ENCODE results near the gene KRTAP2-3.
"Not testable (repeated sequence)": the region's sequence is repeated elsewhere in the genome, so short reads cannot be mapped to it uniquely, and the experiment has no call there.

The KRTAP2-3 gene

GRCh38 chr17:41096055-41096454 lies 36.1 kb upstream of the KRTAP2-3 start:
- no peaks in the 10 kb centered on the region for H3K27me3 ChIP-seq (ENCODE audit: control insufficient read depth, insufficient read depth, low read length)
- no peak overlapping the region for H3K9ac ChIP-seq (ENCODE audit: low read depth, low read length)
- no peaks in the 10 kb centered on the region for H3K9me3 ChIP-seq (replicated peaks; ENCODE audit: low read length)
- H3K4me3 ChIP-seq (ENCODE audit: low read length) = no peak overlapping the region
- peaks cover 16% of the 10 kb centered on the region for H3K4me1 ChIP-seq (ENCODE audit: control insufficient read depth, insufficient read depth, low read length)
- H3K4me2 ChIP-seq (ENCODE audit: low read length) = no peak overlapping the region
- H3K36me3 ChIP-seq (ENCODE audit: insufficient read depth, low read length) = no peaks in the 10 kb centered on the region

- not testable (repeated sequence) for H3K27me3 ChIP-seq (ENCODE audit: control insufficient read depth, insufficient read depth, low read length)
These were observed 28.9 kb upstream of the KRTAP2-3 start for GRCh38 chr17:41088760-41089352.

GRCh38 chr17:41084100-41084856 lies 24.4 kb upstream of the KRTAP2-3 start, which contains the start of gene KRTAP4-7:
KRTAP4-7 (plus strand) TSS chr17:41084150; CDS start chr17:41084207, 57 bp downstream.
- H3K9ac ChIP-seq (ENCODE audit: low read depth, low read length); H3K4me3 ChIP-seq (ENCODE audit: low read length); H3K27me3 ChIP-seq (ENCODE audit: control insufficient read depth, insufficient read depth, low read length); H3K36me3 ChIP-seq (ENCODE audit: insufficient read depth, low read length); H3K9me3 ChIP-seq (replicated peaks; ENCODE audit: low read length): not testable (repeated sequence)
- peak within 1 kb of the TSS; percentile 21 for H3K4me2 ChIP-seq (ENCODE audit: low read length)
- H3K4me1 ChIP-seq (ENCODE audit: control insufficient read depth, insufficient read depth, low read length) = peaks cover 20% of the 10 kb centered on the region

More at GRCh38 chr17:41088760-41089352, 28.9 kb upstream of the KRTAP2-3 start:
- H3K4me1 ChIP-seq (ENCODE audit: control insufficient read depth, insufficient read depth, low read length); H3K4me3 ChIP-seq (ENCODE audit: low read length); H3K4me2 ChIP-seq (ENCODE audit: low read length); H3K36me3 ChIP-seq (ENCODE audit: insufficient read depth, low read length); H3K9me3 ChIP-seq (replicated peaks; ENCODE audit: low read length); H3K9ac ChIP-seq (ENCODE audit: low read depth, low read length): not testable (repeated sequence)

- Histone ChIP-seq H3K4me2 (ENCODE audit: low read length) (peak overlapping the region; percentile 17), H3K4me1 (ENCODE audit: control insufficient read depth, insufficient read depth, low read length) (peaks cover 20% of the 10 kb centered on the region)
- not testable (repeated sequence) for H3K9ac ChIP-seq (ENCODE audit: low read depth, low read length); H3K36me3 ChIP-seq (ENCODE audit: insufficient read depth, low read length); H3K9me3 ChIP-seq (replicated peaks; ENCODE audit: low read length); H3K27me3 ChIP-seq (ENCODE audit: control insufficient read depth, insufficient read depth, low read length); H3K4me3 ChIP-seq (ENCODE audit: low read length)
These were observed 23.5 kb upstream of the KRTAP2-3 start for GRCh38 chr17:41083427-41083826.

GRCh38 chr17:41082626-41083025 lies 22.7 kb upstream of the KRTAP2-3 start:
- H3K9me3 ChIP-seq (replicated peaks; ENCODE audit: low read length) = no peaks in the 10 kb centered on the region
- H3K4me3 ChIP-seq (ENCODE audit: low read length) = no peak overlapping the region
- H3K4me2 ChIP-seq (ENCODE audit: low read length) = no peak overlapping the region
- no peaks in the 10 kb centered on the region for H3K36me3 ChIP-seq (ENCODE audit: insufficient read depth, low read length)
- H3K9ac ChIP-seq (ENCODE audit: low read depth, low read length) = no peak overlapping the region
- H3K4me1 ChIP-seq (ENCODE audit: control insufficient read depth, insufficient read depth, low read length) = peaks cover 20% of the 10 kb centered on the region
- no peaks in the 10 kb centered on the region for H3K27me3 ChIP-seq (ENCODE audit: control insufficient read depth, insufficient read depth, low read length)

- H3K4me2 ChIP-seq (ENCODE audit: low read length) = no peak overlapping the region
- H3K27me3 ChIP-seq (ENCODE audit: control insufficient read depth, insufficient read depth, low read length) = no peaks in the 10 kb centered on the region
- H3K36me3 ChIP-seq (ENCODE audit: insufficient read depth, low read length) = no peaks in the 10 kb centered on the region
- H3K9ac ChIP-seq (ENCODE audit: low read depth, low read length) = no peak overlapping the region
- no peaks in the 10 kb centered on the region for H3K9me3 ChIP-seq (replicated peaks; ENCODE audit: low read length)
- peaks cover under 1% of the 10 kb centered on the region for H3K4me1 ChIP-seq (ENCODE audit: control insufficient read depth, insufficient read depth, low read length)
- H3K4me3 ChIP-seq (ENCODE audit: low read length) = no peak overlapping the region
These were observed 16.9 kb upstream of the KRTAP2-3 start for GRCh38 chr17:41076788-41077187.

GRCh38 chr17:41073676-41074075 lies 13.8 kb upstream of the KRTAP2-3 start:
- Histone ChIP-seq H3K4me3 (ENCODE audit: low read length) (no peak overlapping the region), H3K27me3 (ENCODE audit: control insufficient read depth, insufficient read depth, low read length) (no peaks in the 10 kb centered on the region), H3K9me3 (replicated peaks; ENCODE audit: low read length) (no peaks in the 10 kb centered on the region), H3K4me2 (ENCODE audit: low read length) (no peak overlapping the region), H3K4me1 (ENCODE audit: control insufficient read depth, insufficient read depth, low read length) (peaks cover 4% of the 10 kb centered on the region), H3K9ac (ENCODE audit: low read depth, low read length) (no peak overlapping the region), H3K36me3 (ENCODE audit: insufficient read depth, low read length) (no peaks in the 10 kb centered on the region)

- H3K36me3 ChIP-seq (ENCODE audit: insufficient read depth, low read length) = no peaks in the 10 kb centered on the region
- H3K27me3 ChIP-seq (ENCODE audit: control insufficient read depth, insufficient read depth, low read length) = no peaks in the 10 kb centered on the region
- H3K9ac ChIP-seq (ENCODE audit: low read depth, low read length) = no peak overlapping the region
- no peak overlapping the region for H3K4me3 ChIP-seq (ENCODE audit: low read length)
- H3K4me2 ChIP-seq (ENCODE audit: low read length) = no peak overlapping the region
- H3K4me1 ChIP-seq (ENCODE audit: control insufficient read depth, insufficient read depth, low read length) = peaks cover 5% of the 10 kb centered on the region
- H3K9me3 ChIP-seq (replicated peaks; ENCODE audit: low read length) = no peaks in the 10 kb centered on the region
These were observed 11.9 kb upstream of the KRTAP2-3 start for GRCh38 chr17:41071606-41072360.

GRCh38 chr17:41069031-41069430 lies 9.1 kb upstream of the KRTAP2-3 start:
- H3K4me3 ChIP-seq (ENCODE audit: low read length) = no peak overlapping the region
- no peak overlapping the region for H3K9ac ChIP-seq (ENCODE audit: low read depth, low read length)
- H3K27me3 ChIP-seq (ENCODE audit: control insufficient read depth, insufficient read depth, low read length) = no peaks in the 10 kb centered on the region
- no peaks in the 10 kb centered on the region for H3K36me3 ChIP-seq (ENCODE audit: insufficient read depth, low read length)
- no peaks in the 10 kb centered on the region for H3K9me3 ChIP-seq (replicated peaks; ENCODE audit: low read length)
- H3K4me2 ChIP-seq (ENCODE audit: low read length) = no peak overlapping the region
- peaks cover 15% of the 10 kb centered on the region for H3K4me1 ChIP-seq (ENCODE audit: control insufficient read depth, insufficient read depth, low read length)

GRCh38 chr17:41067281-41067680 lies 7.4 kb upstream of the KRTAP2-3 start:
- Histone ChIP-seq H3K9me3 (replicated peaks; ENCODE audit: low read length) (no peaks in the 10 kb centered on the region), H3K36me3 (ENCODE audit: insufficient read depth, low read length) (no peaks in the 10 kb centered on the region)

GRCh38 chr17:41065829-41066624 lies 6.1 kb upstream of the KRTAP2-3 start, which contains the start of gene KRTAP2-4:
KRTAP2-4 (minus strand) TSS chr17:41065879; CDS start chr17:41065845, 34 bp downstream.
- peaks cover 35% of the 10 kb centered on the region for H3K4me1 ChIP-seq (ENCODE audit: control insufficient read depth, insufficient read depth, low read length)

More at GRCh38 chr17:41067281-41067680, 7.4 kb upstream of the KRTAP2-3 start:
- Histone ChIP-seq H3K9ac (ENCODE audit: low read depth, low read length) (no peak overlapping the region), H3K4me1 (ENCODE audit: control insufficient read depth, insufficient read depth, low read length) (peaks cover 29% of the 10 kb centered on the region), H3K4me3 (ENCODE audit: low read length) (no peak overlapping the region), H3K4me2 (ENCODE audit: low read length) (no peak overlapping the region), H3K27me3 (ENCODE audit: control insufficient read depth, insufficient read depth, low read length) (no peaks in the 10 kb centered on the region)

More at GRCh38 chr17:41065829-41066624, 6.1 kb upstream of the KRTAP2-3 start, which contains the start of gene KRTAP2-4:
- Histone ChIP-seq H3K27me3 (ENCODE audit: control insufficient read depth, insufficient read depth, low read length) (no peaks in the 10 kb centered on the region), H3K36me3 (ENCODE audit: insufficient read depth, low read length) (no peaks in the 10 kb centered on the region), H3K9me3 (replicated peaks; ENCODE audit: low read length) (no peaks in the 10 kb centered on the region), H3K9ac (ENCODE audit: low read depth, low read length) (no peak within 1 kb of the TSS), H3K4me2 (ENCODE audit: low read length) (no peak within 1 kb of the TSS), H3K4me3 (ENCODE audit: low read length) (no peak within 1 kb of the TSS)
